NB4 (cell line): Measurements from ENCODE around the gene TRIM67.

ENCODE experiments used
- MAX ChIP-seq: IDR thresholded peaks from 2 replicates; pipeline ENCODE4 v1.6.1; 2011; ENCODE audit warnings: low read depth, low read length
- MYC ChIP-seq: IDR thresholded peaks from 2 replicates; pipeline ENCODE4 v1.6.1; 2011; ENCODE audit warnings: low read depth, low read length
- POLR2A ChIP-seq: IDR thresholded peaks from 2 replicates; pipeline ENCODE4 v1.6.1; 2011; ENCODE audit warnings: mild to moderate bottlenecking; ENCODE audit not compliant: insufficient read length; ENCODE audit errors: extremely low read depth
- TF ChIP-seq, protein P1 (sequence below): IDR thresholded peaks from one replicate; pipeline ENCODE4 v1.5.1; 2012; ENCODE audit warnings: low read depth, low read length

DNA sequence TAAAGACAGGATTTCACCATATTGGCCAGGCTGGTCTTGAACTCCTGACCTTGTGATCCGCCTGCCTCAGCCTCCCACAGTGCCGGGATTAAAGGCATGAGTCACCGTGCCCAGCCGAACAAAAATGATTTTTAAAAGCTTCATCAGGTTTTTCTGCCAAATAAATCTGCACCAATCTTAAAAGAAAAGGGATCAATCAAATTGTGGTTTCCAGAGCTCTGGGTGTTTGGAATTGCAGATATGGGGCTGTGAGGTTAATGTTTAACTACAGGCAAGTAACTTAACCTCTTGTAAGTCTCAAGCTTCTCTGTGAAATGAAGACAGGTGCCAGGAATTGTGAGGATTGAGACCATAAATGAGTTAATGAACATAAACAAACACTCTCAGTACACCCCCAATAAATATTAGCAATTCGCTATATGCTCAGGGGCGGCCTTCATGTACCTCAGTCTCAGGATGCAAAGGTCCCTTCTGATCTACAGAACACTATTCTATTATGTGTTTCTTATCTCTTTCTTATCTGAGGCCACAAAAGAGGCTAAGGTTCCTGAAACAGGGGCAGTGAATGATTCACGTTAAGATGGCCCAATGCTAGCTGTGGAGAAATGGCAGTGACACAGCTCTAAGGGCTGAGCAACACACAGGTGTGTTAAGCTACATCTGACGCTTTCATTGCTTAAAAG, 72.0 kb downstream of the TRIM67 start:
- TF ChIP-seq, protein P1, sequence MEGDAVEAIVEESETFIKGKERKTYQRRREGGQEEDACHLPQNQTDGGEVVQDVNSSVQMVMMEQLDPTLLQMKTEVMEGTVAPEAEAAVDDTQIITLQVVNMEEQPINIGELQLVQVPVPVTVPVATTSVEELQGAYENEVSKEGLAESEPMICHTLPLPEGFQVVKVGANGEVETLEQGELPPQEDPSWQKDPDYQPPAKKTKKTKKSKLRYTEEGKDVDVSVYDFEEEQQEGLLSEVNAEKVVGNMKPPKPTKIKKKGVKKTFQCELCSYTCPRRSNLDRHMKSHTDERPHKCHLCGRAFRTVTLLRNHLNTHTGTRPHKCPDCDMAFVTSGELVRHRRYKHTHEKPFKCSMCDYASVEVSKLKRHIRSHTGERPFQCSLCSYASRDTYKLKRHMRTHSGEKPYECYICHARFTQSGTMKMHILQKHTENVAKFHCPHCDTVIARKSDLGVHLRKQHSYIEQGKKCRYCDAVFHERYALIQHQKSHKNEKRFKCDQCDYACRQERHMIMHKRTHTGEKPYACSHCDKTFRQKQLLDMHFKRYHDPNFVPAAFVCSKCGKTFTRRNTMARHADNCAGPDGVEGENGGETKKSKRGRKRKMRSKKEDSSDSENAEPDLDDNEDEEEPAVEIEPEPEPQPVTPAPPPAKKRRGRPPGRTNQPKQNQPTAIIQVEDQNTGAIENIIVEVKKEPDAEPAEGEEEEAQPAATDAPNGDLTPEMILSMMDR: no peak
- no peak for TF ChIP-seq MYC
- no peak for TF ChIP-seq POLR2A
- no peak for TF ChIP-seq MAX
